HT1080 (cell line): ENCODE measurements around the gene OR10K1. TPM values are rescaled to one million over a fixed set of nuclear protein-coding genes. Genes with fewer than 3 reads are reported as not detected.

Source experiments
- total RNA-seq: library from RNA; depleted of rRNA; stranded (reverse); fragments of >200 nt; shearing (Covaris generic); gene quantifications from 2 replicates; pipeline ENCODE4 v1.2.3, GENCODE V29; 2014; rRNA removed

Gene OR10K1
- total RNA-seq, 1 experiment from 2014 or later = not detected

Other genes with a start within 250 kb of the OR10K1 start
- gene CD1A, start 207.4 kb upstream of the OR10K1 start, total RNA-seq = not detected in 2 replicates
- gene CD1C, start 171.9 kb upstream of the OR10K1 start, total RNA-seq = not detected in 2 replicates
- gene CD1B, start 130.3 kb upstream of the OR10K1 start, total RNA-seq = not detected in 2 replicates
- not detected in 2 replicates for gene CD1E, start 107.9 kb upstream of the OR10K1 start, total RNA-seq
- gene OR10T2, start 62.4 kb upstream of the OR10K1 start, total RNA-seq = not detected in 2 replicates
- not detected in 2 replicates for gene OR10K2, start 35.6 kb upstream of the OR10K1 start, total RNA-seq
- gene OR10R2, start 10.4 kb downstream of the OR10K1 start, total RNA-seq = not detected in 2 replicates
- not detected in 2 replicates for gene OR6Y1, start 92.6 kb downstream of the OR10K1 start, total RNA-seq
- gene OR6P1, start 108.7 kb downstream of the OR10K1 start, total RNA-seq = not detected in 2 replicates
- not detected in 2 replicates for gene OR10X1, start 118.1 kb downstream of the OR10K1 start, total RNA-seq
- not detected in 2 replicates for gene OR10Z1, start 143.4 kb downstream of the OR10K1 start, total RNA-seq
- gene SPTA1, start 224.9 kb downstream of the OR10K1 start, total RNA-seq = not detected in 2 replicates
- not detected in 2 replicates for gene OR6K2, start 238.8 kb downstream of the OR10K1 start, total RNA-seq